NCI-H2196 treated with DMSO at 0.1 percent for 48 hours (cell line): ENCODE data around the gene CDK9.

Experiments used
- DNase-seq: peaks from one replicate; lab custom pipeline; 2025; ENCODE audit not compliant: unreplicated experiment; lab: John Stamatoyannopoulos, UW

CDK9 gene

GRCh38 chr9:127761491-127761956 lies 24.3 kb upstream of the CDK9 start:
- no peak for DNase-seq

GRCh38 chr9:127762111-127762676 lies 23.6 kb upstream of the CDK9 start:
- no peak for DNase-seq

GRCh38 chr9:127763918-127764384 lies 21.9 kb upstream of the CDK9 start:
- DNase-seq: no peak

GRCh38 chr9:127765418-127765817 lies 20.4 kb upstream of the CDK9 start:
- DNase-seq: no peak

GRCh38 chr9:127767410-127767809 lies 18.4 kb upstream of the CDK9 start:
- DNase-seq: no peak

GRCh38 chr9:127767909-127768331 lies 17.9 kb upstream of the CDK9 start:
- no peak for DNase-seq

GRCh38 chr9:127768698-127769097 lies 17.1 kb upstream of the CDK9 start:
- DNase-seq: no peak

- no peak for DNase-seq
Observed at GRCh38 chr9:127769101-127769500, 16.7 kb upstream of the CDK9 start.

GRCh38 chr9:127769929-127770582 lies 15.8 kb upstream of the CDK9 start:
- no peak for DNase-seq

- no peak for DNase-seq
Observed at GRCh38 chr9:127770583-127770904, 15.3 kb upstream of the CDK9 start.

GRCh38 chr9:127770905-127771569 lies 14.8 kb upstream of the CDK9 start:
- peak; percentile 97 for DNase-seq

GRCh38 chr9:127771570-127772189 lies 14.2 kb upstream of the CDK9 start:
- DNase-seq: no peak

GRCh38 chr9:127772603-127773002 lies 13.2 kb upstream of the CDK9 start:
- DNase-seq: no peak

GRCh38 chr9:127773272-127773671 lies 12.6 kb upstream of the CDK9 start:
- DNase-seq: no peak

- DNase-seq: no peak
Observed at GRCh38 chr9:127773981-127774380, 11.9 kb upstream of the CDK9 start.

- DNase-seq: no peak
Observed at GRCh38 chr9:127776195-127776923, 9.5 kb upstream of the CDK9 start.

- DNase-seq: no peak
Observed at GRCh38 chr9:127776924-127777289, 8.9 kb upstream of the CDK9 start.

GRCh38 chr9:127777368-127777980 lies 8.4 kb upstream of the CDK9 start:
- DNase-seq: no peak

- no peak for DNase-seq
Observed at GRCh38 chr9:127778280-127779135, 7.3 kb upstream of the CDK9 start, which contains the start of gene SH2D3C. Gene SH2D3C, minus strand, starts transcription at chr9:127778666. Its CDS starts 39 bp downstream, at chr9:127778627.
